Sigmoid colon (tissue), 4 donors: ENCODE results near the gene ZNF133.

Source experiments
- EP300 ChIP-seq, 4 donors: sonication (generic); formaldehyde crosslinking; IDR thresholded peaks; one replicate each; pipeline ENCODE4 v1.6.1; 2017; ENCODE audit warnings: antibody characterized with exemption in 4 of 4
- TF ChIP-seq, protein P1 (sequence below), 4 experiments: fragments of 450-650 bp in 3 of 4; fragments of 200-600 bp in 1 of 4; IDR thresholded peaks; one replicate each; pipeline ENCODE4 v1.5.1; 2016 to 2019; ENCODE audit warnings: antibody characterized with exemption in 4 of 4, mild to moderate bottlenecking in 3 of 4, moderate library complexity in 2 of 4

- TF ChIP-seq, protein P1, sequence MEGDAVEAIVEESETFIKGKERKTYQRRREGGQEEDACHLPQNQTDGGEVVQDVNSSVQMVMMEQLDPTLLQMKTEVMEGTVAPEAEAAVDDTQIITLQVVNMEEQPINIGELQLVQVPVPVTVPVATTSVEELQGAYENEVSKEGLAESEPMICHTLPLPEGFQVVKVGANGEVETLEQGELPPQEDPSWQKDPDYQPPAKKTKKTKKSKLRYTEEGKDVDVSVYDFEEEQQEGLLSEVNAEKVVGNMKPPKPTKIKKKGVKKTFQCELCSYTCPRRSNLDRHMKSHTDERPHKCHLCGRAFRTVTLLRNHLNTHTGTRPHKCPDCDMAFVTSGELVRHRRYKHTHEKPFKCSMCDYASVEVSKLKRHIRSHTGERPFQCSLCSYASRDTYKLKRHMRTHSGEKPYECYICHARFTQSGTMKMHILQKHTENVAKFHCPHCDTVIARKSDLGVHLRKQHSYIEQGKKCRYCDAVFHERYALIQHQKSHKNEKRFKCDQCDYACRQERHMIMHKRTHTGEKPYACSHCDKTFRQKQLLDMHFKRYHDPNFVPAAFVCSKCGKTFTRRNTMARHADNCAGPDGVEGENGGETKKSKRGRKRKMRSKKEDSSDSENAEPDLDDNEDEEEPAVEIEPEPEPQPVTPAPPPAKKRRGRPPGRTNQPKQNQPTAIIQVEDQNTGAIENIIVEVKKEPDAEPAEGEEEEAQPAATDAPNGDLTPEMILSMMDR (IDR thresholded peaks at IDR 0.05): no peak
- TF ChIP-seq EP300 (IDR thresholded peaks at IDR 0.05): no peak
Observed at GRCh38 chr20:18359854-18360253, 71.5 kb downstream of the ZNF133 start.
